Colonic mucosa (tissue), 4 donors: ENCODE results near the gene PLEKHN1. TPM values are rescaled to one million over a fixed set of nuclear protein-coding genes. Genes with fewer than 3 reads are reported as not detected.

ENCODE experiments used
- DNase-seq: peaks from one replicate; pipeline ENCODE4 v3.0.0-alpha.2; 2020
- H3K27ac ChIP-seq: fragments of 200-600 bp; one replicate; pipeline ENCODE4 v1.8.0; 2021
- H3K27me3 ChIP-seq: fragments of 200-600 bp; one replicate; pipeline ENCODE4 v1.8.0; 2021
- H3K36me3 ChIP-seq: fragments of 200-600 bp; one replicate; pipeline ENCODE4 v1.8.0; 2021
- H3K4me1 ChIP-seq: fragments of 200-600 bp; one replicate; pipeline ENCODE4 v1.8.0; 2021; ENCODE audit warnings: mild to moderate bottlenecking
- H3K4me3 ChIP-seq: fragments of 200-600 bp; one replicate; pipeline ENCODE4 v1.8.0; 2021
- H3K9ac ChIP-seq, 2 donors: one replicate each; pipeline ENCODE4 v1.7.0; 2013; ENCODE audit warnings: control low read depth in 2 of 2, low read depth in 2 of 2, low read length in 2 of 2
- H3K9me3 ChIP-seq: fragments of 200-600 bp; one replicate; pipeline ENCODE4 v1.8.0; 2021
- CTCF ChIP-seq: fragments of 200-600 bp; IDR thresholded peaks from one replicate; pipeline ENCODE4 v1.8.0; 2022; ENCODE audit warnings: antibody characterized with exemption, mild to moderate bottlenecking
- intact Hi-C: fragments of 100-400 bp; cut with DNase I; formaldehyde crosslinking; loops from one replicate; pipeline ENCODE4 v1.14.1; 2022
- total RNA-seq, 2 donors: library from RNA; stranded (reverse); fragmentation: NEBNext Ultra II Directional in 1 of 2; extraction: Animal tissue kit (Norgen Biotek cat#: 25700) in 1 of 2; gene quantifications; one replicate each; pipeline ENCODE4 v1.2.1, GENCODE V29; 2021
- donor health status: healthy.
- donor health status: DM: no; HTN: no; CAD: no.
- donor health status: DM: no; HTN: no; CAD: no.

PLEKHN1 gene
- total RNA-seq, 2 donors from 2014 or later: 0.61 to 0.64 TPM

GRCh38 chr1:997713-997992, 31.4 kb downstream of the PLEKHN1 start:
- TF ChIP-seq CTCF: no peak
- Histone ChIP-seq H3K36me3 (no peaks in the 10 kb centered on the region), H3K4me1 (peaks cover 5% of the 10 kb centered on the region), H3K27ac (no peak overlapping the region), H3K4me3 (no peak overlapping the region), H3K9ac (no peak overlapping the region), H3K9me3 (no peaks in the 10 kb centered on the region), H3K27me3 (peaks cover 14% of the 10 kb centered on the region)
- DNase-seq: no peak
- intact Hi-C loops: no loop called here

- Histone ChIP-seq H3K4me1 (peaks cover 5% of the 10 kb centered on the region), H3K27ac (no peak overlapping the region), H3K9me3 (no peaks in the 10 kb centered on the region), H3K36me3 (no peaks in the 10 kb centered on the region), H3K4me3 (peak overlapping the region; percentile 54), H3K9ac (no peak overlapping the region), H3K27me3 (peaks cover 14% of the 10 kb centered on the region)
- no peak for TF ChIP-seq CTCF
- intact Hi-C loops: no loop called here
- DNase-seq: no peak
Measured at GRCh38 chr1:997993-998744, 31.9 kb downstream of the PLEKHN1 start.

- peaks cover 14% of the 10 kb centered on the region for H3K27me3 ChIP-seq
Measured at GRCh38 chr1:998745-998994, 32.4 kb downstream of the PLEKHN1 start.

GRCh38 chr1:998995-999724, 32.9 kb downstream of the PLEKHN1 start:
- no peaks in the 10 kb centered on the region for H3K9me3 ChIP-seq
- peaks cover 5% of the 10 kb centered on the region for H3K4me1 ChIP-seq
- H3K4me3 ChIP-seq: peak overlapping the region; percentile 54
- intact Hi-C loops: no loop called here
- no peaks in the 10 kb centered on the region for H3K36me3 ChIP-seq
- H3K9ac ChIP-seq: peak overlapping the region in 1 of 2 donors; percentile 73
- peaks cover 14% of the 10 kb centered on the region for H3K27me3 ChIP-seq
- DNase-seq: peak; percentile 54
- no peak for TF ChIP-seq CTCF
- H3K27ac ChIP-seq: peak overlapping the region; percentile 50

More at GRCh38 chr1:998745-998994, 32.4 kb downstream of the PLEKHN1 start:
- TF ChIP-seq CTCF: no peak
- H3K27ac ChIP-seq: no peak overlapping the region
- peak overlapping the region in 1 of 2 donors; percentile 73 for H3K9ac ChIP-seq
- intact Hi-C loops: no loop called here
- no peak for DNase-seq
- H3K4me1 ChIP-seq: peaks cover 5% of the 10 kb centered on the region
- H3K4me3 ChIP-seq: peak overlapping the region; percentile 54
- H3K36me3 ChIP-seq: no peaks in the 10 kb centered on the region
- no peaks in the 10 kb centered on the region for H3K9me3 ChIP-seq

GRCh38 chr1:999725-1000356, 33.6 kb downstream of the PLEKHN1 start, which contains the start of gene HES4:
Gene HES4 (minus strand): TSS chr1:1000097. CDS start chr1:999973, 124 bp downstream.
- DNase-seq: peak; percentile 94
- intact Hi-C loops: no loop called here

More at GRCh38 chr1:999725-1000356, 33.6 kb downstream of the PLEKHN1 start, which contains the start of gene HES4:
- H3K9ac ChIP-seq: peak within 1 kb of the TSS; percentile 46 to 73
- no peak for TF ChIP-seq CTCF
- H3K36me3 ChIP-seq: no peaks in the 10 kb centered on the region
- peak within 1 kb of the TSS; percentile 54 for H3K4me3 ChIP-seq
- peaks cover 8% of the 10 kb centered on the region for H3K4me1 ChIP-seq
- peaks cover 14% of the 10 kb centered on the region for H3K27me3 ChIP-seq
- peak within 1 kb of the TSS; percentile 91 for H3K27ac ChIP-seq
- no peaks in the 10 kb centered on the region for H3K9me3 ChIP-seq
